Measurements from ENCODE around the gene HSPA4.

GRCh38 chr5:133075572-133076536 lies 24.0 kb downstream of the HSPA4 start:
- TF ChIP-seq EZH2 (IDR thresholded peaks at IDR 0.05; ENCODE audit: insufficient read depth, poor library complexity, severe bottlenecking) (no peak), EZH2phosphoT487 (IDR thresholded peaks at IDR 0.05; ENCODE audit: insufficient read depth, low read depth) (no peak)
